Activated naive CD4-positive, alpha-beta T cell treated with anti-CD3 and anti-CD28 coated beads, Interleukin-2, amount 10 ng/mL, durations not matched to agents 7 days and 5 days (primary cell): ENCODE results near the gene SLC25A18.
"Not testable (repeated sequence)": the region's sequence is repeated elsewhere in the genome, so short reads cannot be mapped to it uniquely, and the experiment has no call there.

Source experiments
- CTCF ChIA-PET: fragments of 350-600 bp; sonication (Branson Sonifier 250); formaldehyde crosslinking; loops from one replicate; lab custom pipeline; 2021; ENCODE audit warnings: antibody characterized with exemption; lab: Charles Lee
- DNase-seq: peaks from one replicate; pipeline ENCODE4 v3.0.0-alpha.2; 2020
- H3K27ac Mint-ChIP-seq: one replicate; pipeline ENCODE4 v1.8.0; 2021; ENCODE audit warnings: mild to moderate bottlenecking, moderate library complexity, mixed read lengths
- H3K27me3 Mint-ChIP-seq: one replicate; pipeline ENCODE4 v1.8.0; 2021; ENCODE audit warnings: mild to moderate bottlenecking, mixed read lengths
- H3K36me3 Mint-ChIP-seq: one replicate; pipeline ENCODE4 v1.8.0; 2021; ENCODE audit warnings: mixed read lengths
- H3K4me1 Mint-ChIP-seq: one replicate; pipeline ENCODE4 v1.8.0; 2021; ENCODE audit warnings: mixed read lengths
- H3K4me3 Mint-ChIP-seq: one replicate; pipeline ENCODE4 v1.8.0; 2021; ENCODE audit warnings: mild to moderate bottlenecking, moderate library complexity, mixed read lengths
- H3K9me3 Mint-ChIP-seq: one replicate; pipeline ENCODE4 v1.8.0; 2021; ENCODE audit warnings: mixed read lengths

Gene SLC25A18, protein sequence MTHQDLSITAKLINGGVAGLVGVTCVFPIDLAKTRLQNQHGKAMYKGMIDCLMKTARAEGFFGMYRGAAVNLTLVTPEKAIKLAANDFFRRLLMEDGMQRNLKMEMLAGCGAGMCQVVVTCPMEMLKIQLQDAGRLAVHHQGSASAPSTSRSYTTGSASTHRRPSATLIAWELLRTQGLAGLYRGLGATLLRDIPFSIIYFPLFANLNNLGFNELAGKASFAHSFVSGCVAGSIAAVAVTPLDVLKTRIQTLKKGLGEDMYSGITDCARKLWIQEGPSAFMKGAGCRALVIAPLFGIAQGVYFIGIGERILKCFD

DNA sequence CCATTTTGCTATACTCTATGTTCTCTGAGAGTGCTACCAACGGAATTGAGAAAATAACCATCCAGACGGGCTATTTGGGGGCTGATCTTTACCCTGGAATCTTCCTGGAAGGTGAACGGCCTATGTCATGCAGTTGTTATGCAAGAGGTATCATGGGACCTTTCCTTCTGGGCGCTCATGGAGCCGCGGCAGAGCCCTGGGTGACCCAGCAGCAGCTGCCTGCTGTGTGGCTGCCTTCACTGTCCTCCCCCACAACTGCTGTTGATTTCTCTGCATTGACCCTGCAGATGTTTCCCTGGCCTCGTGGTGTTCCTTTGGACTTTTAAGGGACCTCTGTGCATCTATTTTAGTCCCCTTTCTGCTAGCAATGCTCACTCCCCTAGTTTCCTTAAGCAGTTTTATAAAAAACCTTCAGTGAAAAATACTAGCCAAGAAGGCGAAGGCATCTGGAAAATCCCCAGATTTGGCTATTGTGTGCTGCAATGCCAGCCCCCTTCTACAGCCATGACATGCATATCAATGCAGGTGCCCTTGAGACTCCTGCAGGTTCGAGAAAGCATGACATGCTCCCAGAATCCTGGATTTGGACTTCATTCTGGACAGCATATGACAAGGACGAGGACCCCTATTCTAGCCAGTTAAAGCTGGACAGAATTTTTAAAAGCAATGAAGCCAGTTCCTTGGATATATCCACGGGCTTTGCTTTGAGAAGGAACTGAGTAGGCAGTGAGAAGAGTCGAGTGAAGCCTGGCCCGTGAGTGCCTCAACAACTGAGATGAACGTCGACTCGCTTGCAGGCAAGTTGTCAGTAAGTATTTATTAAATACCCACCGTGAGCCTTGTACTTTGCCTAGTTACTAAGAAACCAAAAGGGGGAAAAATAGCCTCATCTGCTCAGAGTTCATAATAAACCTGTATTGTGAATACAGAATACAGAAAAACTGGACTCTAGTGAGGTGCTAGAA is at the start of gene SLC25A18:
Gene SLC25A18, plus strand, starts transcription at position 593 of the 965 bp plus-strand sequence. CDS start 16,447 bp downstream, outside the sequence.
- no peak within 1 kb of the TSS for H3K4me3 Mint-ChIP-seq
- DNase-seq, result no peak
- CTCF ChIA-PET, result no interaction called here
- H3K4me1 Mint-ChIP-seq, result no peaks in the 10 kb centered on the region
- no peak within 1 kb of the TSS for H3K27ac Mint-ChIP-seq
- H3K9me3 Mint-ChIP-seq, result no peaks in the 10 kb centered on the region
- H3K27me3 Mint-ChIP-seq, result peaks cover 13% of the 10 kb centered on the region
- H3K36me3 Mint-ChIP-seq, result no peaks in the 10 kb centered on the region

DNA sequence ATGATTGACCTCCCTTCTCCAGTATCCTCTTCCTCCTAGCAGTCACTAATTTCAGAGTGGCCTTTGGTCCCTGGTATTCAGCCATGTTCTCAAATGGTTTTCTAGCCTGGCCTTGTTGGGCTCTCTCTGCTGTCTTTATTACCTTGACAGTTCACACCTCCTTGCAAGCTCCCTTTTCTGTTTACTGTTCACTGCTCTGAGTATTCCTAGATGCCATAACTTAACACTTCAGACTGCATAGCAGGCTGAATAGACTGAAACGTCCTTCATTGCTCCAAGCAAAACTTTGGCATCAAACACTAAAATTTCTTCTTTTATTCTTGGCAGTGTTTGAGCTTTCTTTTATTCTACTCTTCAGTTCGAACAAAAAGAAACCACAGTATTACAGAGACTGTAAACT is 49.7 kb upstream of the SLC25A18 start:
- Mint-ChIP-seq H3K27me3 (peaks cover 7% of the 10 kb centered on the region), H3K9me3 (no peaks in the 10 kb centered on the region), H3K27ac (no peak overlapping the region), H3K4me3 (no peak overlapping the region), H3K4me1 (no peaks in the 10 kb centered on the region), H3K36me3 (no peaks in the 10 kb centered on the region)
- CTCF ChIA-PET, result interaction anchor here (1.0 kb wide), 1 partner anchor 439 kb away, joined by 3 read pairs; no protein-coding TSS in a partner anchor
- DNase-seq, result no peak

DNA sequence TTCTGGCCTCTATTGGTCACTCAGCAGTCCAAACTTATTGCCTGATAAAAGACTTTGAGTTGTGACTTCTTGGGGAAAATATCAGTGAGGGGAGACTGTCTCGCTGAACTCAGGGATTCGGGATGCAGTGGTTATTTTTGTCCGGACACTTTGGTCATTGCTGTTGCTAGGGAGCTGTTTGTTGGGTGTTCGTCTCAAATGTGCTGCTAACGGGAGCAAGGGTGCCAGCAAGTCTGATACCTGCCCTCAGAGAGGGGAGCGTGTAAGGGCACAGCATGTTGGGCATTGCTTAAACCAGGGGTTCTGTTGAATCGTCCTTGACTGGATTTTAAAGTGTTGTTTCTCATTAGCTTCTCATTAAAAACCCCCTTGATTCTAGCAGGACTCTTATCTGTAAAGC is 49.2 kb upstream of the SLC25A18 start:
- H3K4me1 Mint-ChIP-seq, result no peaks in the 10 kb centered on the region
- CTCF ChIA-PET, result no interaction called here
- peaks cover 4% of the 10 kb centered on the region for H3K27me3 Mint-ChIP-seq
- H3K36me3 Mint-ChIP-seq, result no peaks in the 10 kb centered on the region
- no peak overlapping the region for H3K4me3 Mint-ChIP-seq
- H3K9me3 Mint-ChIP-seq, result no peaks in the 10 kb centered on the region
- no peak overlapping the region for H3K27ac Mint-ChIP-seq
- DNase-seq, result no peak

- no peaks in the 10 kb centered on the region for H3K4me1 Mint-ChIP-seq
- no peaks in the 10 kb centered on the region for H3K9me3 Mint-ChIP-seq
- no peak for DNase-seq
- CTCF ChIA-PET, result no interaction called here
- H3K27ac Mint-ChIP-seq, result no peak overlapping the region
- no peaks in the 10 kb centered on the region for H3K36me3 Mint-ChIP-seq
- H3K4me3 Mint-ChIP-seq, result no peak overlapping the region
- peaks cover 3% of the 10 kb centered on the region for H3K27me3 Mint-ChIP-seq
Measured at GRCh38 chr22:17518406-17518805, 44.9 kb upstream of the SLC25A18 start.

- H3K27ac Mint-ChIP-seq, H3K4me1 Mint-ChIP-seq, DNase-seq, H3K27me3 Mint-ChIP-seq, H3K4me3 Mint-ChIP-seq, CTCF ChIA-PET, H3K9me3 Mint-ChIP-seq, H3K36me3 Mint-ChIP-seq: not testable (repeated sequence)
Measured at GRCh38 chr22:17521971-17522370, 41.3 kb upstream of the SLC25A18 start.

- peaks cover 9% of the 10 kb centered on the region for H3K4me1 Mint-ChIP-seq
- CTCF ChIA-PET, result no interaction called here
- H3K27me3 Mint-ChIP-seq, result peaks cover 25% of the 10 kb centered on the region
- no peak overlapping the region for H3K4me3 Mint-ChIP-seq
- H3K36me3 Mint-ChIP-seq, result no peaks in the 10 kb centered on the region
- no peaks in the 10 kb centered on the region for H3K9me3 Mint-ChIP-seq
- H3K27ac Mint-ChIP-seq, result no peak overlapping the region
- DNase-seq, result no peak
Measured at GRCh38 chr22:17523925-17524324, 39.4 kb upstream of the SLC25A18 start.

GRCh38 chr22:17536269-17536668 is 27.0 kb upstream of the SLC25A18 start:
- Mint-ChIP-seq H3K36me3 (no peaks in the 10 kb centered on the region), H3K4me1 (no peaks in the 10 kb centered on the region), H3K4me3 (no peak overlapping the region), H3K27me3 (peaks cover 12% of the 10 kb centered on the region), H3K27ac (no peak overlapping the region), H3K9me3 (no peaks in the 10 kb centered on the region)
- CTCF ChIA-PET, result interaction anchor here (1.5 kb wide), 1 partner anchor 10 kb away, joined by 3 read pairs; no protein-coding TSS in a partner anchor
- no peak for DNase-seq

GRCh38 chr22:17537155-17537554 is 26.1 kb upstream of the SLC25A18 start:
- no peak overlapping the region for H3K27ac Mint-ChIP-seq
- no peak for DNase-seq
- H3K4me1 Mint-ChIP-seq, result no peaks in the 10 kb centered on the region
- no peak overlapping the region for H3K4me3 Mint-ChIP-seq
- no peaks in the 10 kb centered on the region for H3K9me3 Mint-ChIP-seq
- H3K36me3 Mint-ChIP-seq, result no peaks in the 10 kb centered on the region
- peaks cover 12% of the 10 kb centered on the region for H3K27me3 Mint-ChIP-seq
- CTCF ChIA-PET, result interaction anchor here (1.5 kb wide), 1 partner anchor 11 kb away, joined by 3 read pairs; no protein-coding TSS in a partner anchor

DNA sequence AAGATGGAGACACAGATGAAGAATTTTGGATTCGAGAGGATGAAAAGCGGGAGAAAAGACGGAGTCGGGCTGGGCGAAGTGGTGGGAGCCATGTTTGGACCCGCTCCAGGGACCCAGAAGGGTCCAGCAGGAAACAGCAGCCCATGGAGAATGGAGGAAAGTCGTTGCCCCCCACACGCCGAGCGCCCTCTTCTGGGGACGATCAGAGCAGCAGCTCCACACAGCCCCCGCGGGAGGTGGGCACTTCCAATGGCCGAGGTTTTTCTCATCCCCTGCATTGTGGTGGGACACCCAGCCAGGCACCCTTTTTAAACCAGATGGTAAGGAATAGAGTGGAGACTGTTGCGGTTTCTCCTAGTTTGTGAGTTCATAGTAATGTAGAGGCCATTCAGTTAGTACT is 22.8 kb upstream of the SLC25A18 start:
- H3K27ac Mint-ChIP-seq, result no peak overlapping the region
- no peaks in the 10 kb centered on the region for H3K9me3 Mint-ChIP-seq
- no peaks in the 10 kb centered on the region for H3K4me1 Mint-ChIP-seq
- CTCF ChIA-PET, result no interaction called here
- peaks cover 12% of the 10 kb centered on the region for H3K27me3 Mint-ChIP-seq
- H3K36me3 Mint-ChIP-seq, result no peaks in the 10 kb centered on the region
- no peak overlapping the region for H3K4me3 Mint-ChIP-seq
- no peak for DNase-seq

DNA sequence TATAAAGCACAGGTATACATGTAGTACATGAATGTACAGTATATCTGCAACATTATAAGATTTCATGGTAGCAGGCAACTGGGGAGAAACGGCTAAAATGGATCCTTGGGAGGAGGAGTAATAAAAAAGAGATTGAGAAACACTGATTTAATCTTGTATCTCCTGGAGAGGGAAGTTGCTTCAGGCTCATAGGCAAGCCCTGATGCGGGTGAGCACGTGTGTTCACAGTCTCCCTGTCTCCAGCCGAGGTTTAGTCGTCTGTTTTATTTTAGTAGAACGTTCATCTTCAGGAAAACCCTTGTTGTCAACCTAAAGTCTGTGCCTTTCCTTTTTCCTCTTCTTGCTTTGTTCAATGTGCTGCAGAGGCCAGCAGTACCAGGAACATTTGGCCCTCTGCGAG is 21.8 kb upstream of the SLC25A18 start:
- Mint-ChIP-seq H3K27ac (no peak overlapping the region), H3K36me3 (no peaks in the 10 kb centered on the region), H3K4me3 (no peak overlapping the region), H3K27me3 (peaks cover 8% of the 10 kb centered on the region), H3K9me3 (no peaks in the 10 kb centered on the region), H3K4me1 (no peaks in the 10 kb centered on the region)
- no peak for DNase-seq
- CTCF ChIA-PET, result no interaction called here

GRCh38 chr22:17542452-17542851 is 20.8 kb upstream of the SLC25A18 start:
- H3K27ac Mint-ChIP-seq, result no peak overlapping the region
- H3K4me3 Mint-ChIP-seq, result no peak overlapping the region
- CTCF ChIA-PET, result no interaction called here
- H3K27me3 Mint-ChIP-seq, result no peaks in the 10 kb centered on the region
- H3K9me3 Mint-ChIP-seq, result no peaks in the 10 kb centered on the region
- H3K36me3 Mint-ChIP-seq, result no peaks in the 10 kb centered on the region
- no peak for DNase-seq
- no peaks in the 10 kb centered on the region for H3K4me1 Mint-ChIP-seq

DNA sequence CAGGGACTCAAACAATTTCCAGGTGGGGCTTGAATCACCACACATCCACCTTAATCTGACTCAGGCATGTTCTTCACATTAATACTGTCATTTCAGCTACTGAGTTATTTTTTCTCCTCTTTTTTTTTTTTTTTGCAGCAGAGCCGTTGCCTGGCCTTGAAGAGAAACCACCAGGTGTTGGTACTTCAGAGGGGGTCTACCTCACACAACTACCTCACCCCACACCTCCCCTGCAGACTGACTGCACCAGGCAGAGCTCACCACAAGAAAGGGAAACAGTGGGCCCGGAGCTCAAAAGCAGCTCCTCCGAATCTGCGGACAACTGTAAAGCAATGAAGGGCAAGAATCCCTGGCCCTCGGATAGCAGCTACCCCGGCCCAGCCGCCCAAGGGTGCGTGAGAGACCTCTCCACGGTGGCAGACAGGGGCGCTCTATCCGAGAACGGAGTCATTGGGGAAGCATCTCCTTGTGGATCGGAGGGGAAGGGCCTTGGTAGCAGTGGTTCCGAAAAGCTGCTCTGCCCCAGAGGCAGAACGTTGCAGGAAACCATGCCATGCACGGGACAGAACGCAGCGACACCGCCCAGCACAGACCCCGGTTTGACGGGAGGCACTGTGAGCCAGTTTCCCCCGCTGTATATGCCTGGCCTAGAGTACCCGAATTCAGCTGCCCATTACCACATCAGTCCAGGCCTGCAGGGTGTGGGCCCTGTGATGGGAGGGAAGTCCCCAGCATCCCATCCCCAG is 15.1 kb upstream of the SLC25A18 start:
- H3K4me1 Mint-ChIP-seq, result no peaks in the 10 kb centered on the region
- no peaks in the 10 kb centered on the region for H3K36me3 Mint-ChIP-seq
- H3K9me3 Mint-ChIP-seq, result no peaks in the 10 kb centered on the region
- H3K27ac Mint-ChIP-seq, result no peak overlapping the region
- CTCF ChIA-PET, result interaction anchor here (1.6 kb wide), 1 partner anchor 10 kb away, joined by 5 read pairs; no protein-coding TSS in a partner anchor
- H3K4me3 Mint-ChIP-seq, result no peak overlapping the region
- no peak for DNase-seq
- peaks cover 11% of the 10 kb centered on the region for H3K27me3 Mint-ChIP-seq

DNA sequence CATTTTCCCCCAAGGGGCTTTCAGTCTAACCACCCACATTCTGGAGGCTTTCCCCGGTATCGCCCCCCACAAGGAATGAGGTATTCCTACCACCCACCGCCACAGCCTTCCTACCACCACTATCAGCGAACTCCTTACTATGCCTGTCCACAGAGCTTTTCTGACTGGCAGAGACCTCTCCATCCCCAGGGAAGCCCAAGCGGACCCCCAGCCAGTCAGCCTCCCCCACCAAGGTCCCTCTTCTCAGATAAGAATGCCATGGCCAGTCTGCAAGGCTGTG is 14.6 kb upstream of the SLC25A18 start:
- H3K4me3 Mint-ChIP-seq, result no peak overlapping the region
- H3K27me3 Mint-ChIP-seq, result peaks cover 11% of the 10 kb centered on the region
- CTCF ChIA-PET, result interaction anchor here (1.6 kb wide), 1 partner anchor 10 kb away, joined by 5 read pairs; no protein-coding TSS in a partner anchor
- H3K36me3 Mint-ChIP-seq, result no peaks in the 10 kb centered on the region
- no peak overlapping the region for H3K27ac Mint-ChIP-seq
- DNase-seq, result no peak
- H3K9me3 Mint-ChIP-seq, result no peaks in the 10 kb centered on the region
- no peaks in the 10 kb centered on the region for H3K4me1 Mint-ChIP-seq

GRCh38 chr22:17549183-17549582 is 14.1 kb upstream of the SLC25A18 start:
- Mint-ChIP-seq H3K4me3 (no peak overlapping the region), H3K9me3 (no peaks in the 10 kb centered on the region), H3K27ac (no peak overlapping the region), H3K4me1 (no peaks in the 10 kb centered on the region), H3K27me3 (peaks cover 11% of the 10 kb centered on the region), H3K36me3 (no peaks in the 10 kb centered on the region)
- CTCF ChIA-PET, result interaction anchor here (1.6 kb wide), 1 partner anchor 9 kb away, joined by 5 read pairs; no protein-coding TSS in a partner anchor
- DNase-seq, result no peak
